ENCODE results near the gene ELL. TPM values are rescaled to one million over a fixed set of nuclear protein-coding genes. Genes with fewer than 3 reads are reported as not detected.
"Not testable (repeated sequence)": the region's sequence is repeated elsewhere in the genome, so short reads cannot be mapped to it uniquely, and the experiment has no call there.

ELL gene
- total and polyA plus RNA-seq, 7 donors = 6.2 to 20.2 (median 11.5) TPM

DNA sequence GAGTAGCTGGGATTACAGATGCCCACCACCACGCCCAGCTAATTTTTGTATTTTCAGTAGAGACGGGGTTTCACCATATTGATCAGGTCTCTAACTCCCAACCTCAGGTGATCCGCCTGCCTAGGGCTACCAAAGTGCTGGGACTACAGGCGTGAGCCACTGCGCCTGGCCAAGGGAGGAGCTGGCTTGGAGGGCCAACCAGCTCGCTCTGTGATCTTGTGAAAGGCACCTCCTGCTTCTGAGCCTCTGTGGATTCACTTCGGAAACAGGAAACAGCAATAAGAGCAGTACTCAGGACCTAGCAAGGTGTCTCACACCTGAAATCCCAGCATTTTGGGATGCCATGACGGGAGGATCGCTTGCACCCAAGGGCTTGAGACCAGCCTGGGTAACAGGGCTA is 2.0 kb upstream of the ELL start:
- Histone ChIP-seq H3K9me3 (no peaks in the 10 kb centered on the region), H3K4me1 (peaks cover 0 to 17% (median 14%) of the 10 kb centered on the region in 4 donors), H3K4me3 (no peak overlapping the region), H3K27me3 (no peaks in the 10 kb centered on the region), H3K27ac (no peak overlapping the region), H3K36me3 (no peaks in the 10 kb centered on the region)
- no peak for TF ChIP-seq POLR2A (IDR thresholded peaks at IDR 0.05)
- TF ChIP-seq POLR2AphosphoS5 (IDR thresholded peaks at IDR 0.05) = no peak
- no peak for TF ChIP-seq EP300 (IDR thresholded peaks at IDR 0.05)
- TF ChIP-seq CTCF (IDR thresholded peaks at IDR 0.05) = no peak
- WGBS, 2 donors = 86 to 93% methylated on average over 9 of the region's 9 CpGs
- intact Hi-C loops (cut with DNase I) = loop anchor here (2.0 to 5.0 kb wide), 3 partner anchors 19 to 62 kb away; partner anchors contain the start of genes FKBP8 and UBA52
- no peak for DNase-seq

GRCh38 chr19:18522862-18523440 is 1.1 kb upstream of the ELL start:
- not testable (repeated sequence) for H3K9me3 ChIP-seq, DNase-seq, H3K36me3 ChIP-seq, H3K27me3 ChIP-seq
- intact Hi-C loops (cut with DNase I) = loop anchor here (1.0 to 5.0 kb wide), 4 partner anchors 20 to 61 kb away; partner anchors contain the start of genes FKBP8, KXD1 and UBA52
- peak overlapping the region; percentile 48 to 99 (median 57) for H3K27ac ChIP-seq
- 41 to 72% methylated on average over 19 of the region's 19 CpGs for WGBS, 2 donors
- H3K4me1 ChIP-seq = peaks cover 0 to 18% (median 15%) of the 10 kb centered on the region in 4 donors
- H3K4me3 ChIP-seq = peak overlapping the region in 3 of 4 donors; percentile 11 to 23 (median 22)

- TF ChIP-seq CTCF (IDR thresholded peaks at IDR 0.05) (no peak), EP300 (IDR thresholded peaks at IDR 0.05) (peak in 1 of 4 donors; percentile 68), POLR2AphosphoS5 (IDR thresholded peaks at IDR 0.05) (peak; percentile 54 to 75 (median 60)), POLR2A (IDR thresholded peaks at IDR 0.05) (peak in 1 of 2 donors; percentile 9)
- intact Hi-C loops (cut with DNase I) = loop anchor here (1.0 to 5.0 kb wide), 4 partner anchors 21 to 60 kb away; partner anchors contain the start of genes FKBP8, KXD1 and UBA52
- Histone ChIP-seq H3K9me3 (no peaks in the 10 kb centered on the region), H3K27me3 (no peaks in the 10 kb centered on the region), H3K36me3 (no peaks in the 10 kb centered on the region), H3K4me3 (peak overlapping the region; percentile 85 to 100 (median 94)), H3K4me1 (peaks cover 0 to 18% (median 15%) of the 10 kb centered on the region in 4 donors), H3K27ac (peak overlapping the region; percentile 99 to 100 (median 99))
- peak; percentile 100 for DNase-seq
- 1 to 2% methylated on average over 51 of the region's 51 CpGs for WGBS, 2 donors
These were observed 423 bp upstream of the ELL start for GRCh38 chr19:18522124-18522861.

DNA sequence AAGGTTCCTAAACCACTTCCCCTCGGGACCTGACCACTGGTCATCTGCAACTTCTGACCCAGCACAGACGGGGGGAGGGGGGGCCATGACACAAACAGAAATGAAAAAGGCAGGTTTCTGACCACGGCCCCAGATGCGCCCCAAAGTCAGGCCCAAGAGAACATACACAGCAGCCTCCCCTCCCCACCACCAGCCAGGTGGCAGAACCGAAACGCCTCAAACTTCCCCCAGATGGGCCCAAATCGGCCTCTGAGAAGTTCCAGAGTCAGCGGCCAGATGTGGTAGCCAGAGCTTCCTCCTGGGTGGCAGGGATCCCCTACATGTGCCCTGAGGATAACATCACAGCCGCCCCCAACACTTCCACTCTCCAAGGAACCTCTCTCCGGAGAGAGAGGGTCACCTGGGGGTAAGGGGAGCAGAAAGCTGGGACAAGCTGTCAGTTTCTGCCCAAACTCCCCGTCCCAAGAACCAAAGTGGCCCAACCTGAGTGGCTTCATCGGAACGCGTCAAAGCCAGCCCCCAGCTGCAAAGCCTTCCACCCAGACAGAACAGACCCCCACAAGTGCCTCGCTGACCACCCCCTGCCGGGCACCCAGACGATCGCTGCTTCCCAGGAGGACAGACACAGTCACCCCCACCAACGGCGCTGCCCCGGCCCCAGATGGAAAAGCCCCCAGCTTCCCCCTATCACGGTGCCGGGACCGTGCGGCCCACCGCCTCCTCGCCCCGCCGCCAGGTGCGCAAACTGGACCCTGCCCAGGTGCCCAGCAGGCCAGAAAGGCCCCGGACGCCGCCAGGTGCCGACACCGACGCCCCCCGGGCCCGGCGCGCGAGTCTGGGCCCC is 800 bp downstream of the ELL start:
- WGBS, 2 donors = 0 to 1% methylated on average over 41 of the region's 41 CpGs
- peak; percentile 81 for DNase-seq
- intact Hi-C loops (cut with DNase I) = loop anchor here (5.0 kb wide), 2 partner anchors 51 to 59 kb away; partner anchors contain the start of gene UBA52
- Histone ChIP-seq H3K36me3 (no peaks in the 10 kb centered on the region), H3K4me1 (peaks cover 0 to 26% (median 17%) of the 10 kb centered on the region in 4 donors), H3K27ac (peak overlapping the region; percentile 99 to 100 (median 99)), H3K9me3 (no peaks in the 10 kb centered on the region), H3K4me3 (peak overlapping the region; percentile 85 to 100 (median 94)), H3K27me3 (no peaks in the 10 kb centered on the region)
- TF ChIP-seq EP300 (IDR thresholded peaks at IDR 0.05) = no peak
- no peak for TF ChIP-seq POLR2A (IDR thresholded peaks at IDR 0.05)
- no peak for TF ChIP-seq CTCF (IDR thresholded peaks at IDR 0.05)
- TF ChIP-seq POLR2AphosphoS5 (IDR thresholded peaks at IDR 0.05) = no peak

All from sigmoid colon (tissue), 7 donors.